GM18868 (cell line): ENCODE measurements around the gene DRC1.

Experiments
- ATAC-seq: cut with Tn5 transposase; IDR thresholded peaks from one replicate; pipeline ENCODE4 v1.9.1; 2021; ENCODE audit warnings: mild to moderate bottlenecking, moderate library complexity; ENCODE audit not compliant: unreplicated experiment

Gene DRC1

GRCh38 chr2:26475832-26476501, 74.2 kb downstream of the DRC1 start:
- ATAC-seq: no peak

- no peak for ATAC-seq
Observed at GRCh38 chr2:26477126-26477910, 75.6 kb downstream of the DRC1 start.

- no peak for ATAC-seq
Observed at GRCh38 chr2:26477911-26478253, 76.2 kb downstream of the DRC1 start, which contains the start of gene OTOF. Gene OTOF, minus strand, starts transcription at chr2:26478124.

GRCh38 chr2:26478366-26478765, 76.6 kb downstream of the DRC1 start:
- no peak for ATAC-seq

GRCh38 chr2:26479131-26479788, 77.5 kb downstream of the DRC1 start:
- no peak for ATAC-seq

GRCh38 chr2:26479789-26480565, 78.3 kb downstream of the DRC1 start:
- ATAC-seq: no peak

GRCh38 chr2:26480566-26481423, 79.1 kb downstream of the DRC1 start:
- ATAC-seq: no peak

- ATAC-seq: no peak
Observed at GRCh38 chr2:26481706-26482105, 80.0 kb downstream of the DRC1 start.

GRCh38 chr2:26482211-26483026, 80.7 kb downstream of the DRC1 start:
- ATAC-seq: no peak

- no peak for ATAC-seq
Observed at GRCh38 chr2:26483027-26483326, 81.3 kb downstream of the DRC1 start.

- ATAC-seq: no peak
Observed at GRCh38 chr2:26483516-26483915, 81.8 kb downstream of the DRC1 start.

GRCh38 chr2:26483957-26484565, 82.3 kb downstream of the DRC1 start:
- no peak for ATAC-seq

- no peak for ATAC-seq
Observed at GRCh38 chr2:26484579-26484978, 82.9 kb downstream of the DRC1 start.

GRCh38 chr2:26485099-26485498, 83.4 kb downstream of the DRC1 start:
- no peak for ATAC-seq

- ATAC-seq: no peak
Observed at GRCh38 chr2:26485725-26486418, 84.2 kb downstream of the DRC1 start.

GRCh38 chr2:26486789-26487188, 85.1 kb downstream of the DRC1 start:
- ATAC-seq: no peak

- ATAC-seq: no peak
Observed at GRCh38 chr2:26487192-26487591, 85.5 kb downstream of the DRC1 start.

GRCh38 chr2:26488463-26489212, 86.9 kb downstream of the DRC1 start:
- ATAC-seq: no peak
